OCI-LY7 (cell line): ENCODE measurements around the gene DAPK1. TPM values are rescaled to one million over a fixed set of nuclear protein-coding genes. Genes with fewer than 3 reads are reported as not detected.
A peak's percentile ranks its signal among the peaks of the same experiment; 100 is the strongest.

ENCODE experiments used
- BruUV-seq: library from RNA; stranded (reverse); fragments of 400-500 nt; replicated peaks from 2 replicates; lab custom pipeline; 2021; lab: Mats Ljungman, UMichigan
- CTCF ChIA-PET: fragments of 300-600 bp; sonication (Branson Sonifier 250); formaldehyde crosslinking; loops from one replicate; lab custom pipeline; 2022; ENCODE audit warnings: antibody characterized with exemption; ENCODE audit not compliant: unreplicated experiment; lab: Charles Lee
- POLR2A ChIA-PET: fragments of 300-600 bp; sonication (Branson Sonifier 250); formaldehyde crosslinking; loops from one replicate; lab custom pipeline; 2022; ENCODE audit warnings: antibody characterized with exemption; lab: Charles Lee
- DNase-seq: peaks from one replicate; pipeline ENCODE4 v3.0.0-alpha.2; 2015; ENCODE audit warnings: low spot score
- H2AFZ ChIP-seq: fragments of 200-600 bp; sonication (generic), shearing (Covaris generic); 2 replicates; pipeline ENCODE4 v1.6.1; 2014; ENCODE audit warnings: mild to moderate bottlenecking, antibody characterized with exemption, low read length, moderate library complexity
- H3K27ac ChIP-seq: fragments of 200-600 bp; sonication (generic); 2 replicates; pipeline ENCODE4 v1.5.1; 2014; ENCODE audit warnings: mixed run types, low read depth, mild to moderate bottlenecking, moderate library complexity, low read length, inconsistent platforms; ENCODE audit not compliant: poor library complexity, severe bottlenecking
- H3K36me3 ChIP-seq: fragments of 200-600 bp; sonication (generic); 2 replicates; pipeline ENCODE4 v1.6.1; 2014; ENCODE audit warnings: mild to moderate bottlenecking, antibody characterized with exemption, low read length, moderate library complexity, mixed read lengths; ENCODE audit not compliant: insufficient read depth
- H3K4me1 ChIP-seq: fragments of 200-600 bp; sonication (generic); 2 replicates; pipeline ENCODE4 v1.5.1; 2014; ENCODE audit warnings: mild to moderate bottlenecking, low read length; ENCODE audit not compliant: insufficient read depth, poor library complexity, severe bottlenecking
- H3K4me2 ChIP-seq: fragments of 200-600 bp; sonication (generic); 2 replicates; pipeline ENCODE4 v1.6.1; 2014; ENCODE audit warnings: mild to moderate bottlenecking, low read length
- H3K4me3 ChIP-seq: fragments of 200-600 bp; sonication (generic); 2 replicates; pipeline ENCODE4 v1.5.1; 2014; ENCODE audit warnings: mild to moderate bottlenecking, low read depth, low read length; ENCODE audit not compliant: poor library complexity, severe bottlenecking
- H3K79me2 ChIP-seq: fragments of 200-600 bp; sonication (generic); 2 replicates; pipeline ENCODE4 v1.6.1; 2016; ENCODE audit warnings: low read depth, mild to moderate bottlenecking, low read length, moderate library complexity, mixed read lengths; ENCODE audit not compliant: insufficient read depth
- H3K9me2 ChIP-seq: fragments of 200-600 bp; sonication (generic); 2 replicates; pipeline ENCODE4 v1.6.1; 2016; ENCODE audit warnings: mild to moderate bottlenecking, low read length, mixed read lengths; ENCODE audit not compliant: insufficient read depth
- H3K9me3 ChIP-seq: fragments of 200-600 bp; sonication (generic); 2 replicates; pipeline ENCODE4 v1.6.1; 2014; ENCODE audit warnings: mild to moderate bottlenecking, mixed run types, low read length, mixed read lengths
- H4K20me1 ChIP-seq: fragments of 200-600 bp; sonication (generic); 2 replicates; pipeline ENCODE4 v1.6.1; 2014; ENCODE audit warnings: mild to moderate bottlenecking, antibody characterized with exemption, low read length, moderate library complexity, mixed read lengths; ENCODE audit not compliant: insufficient read depth
- CTCF ChIP-seq: fragments of 200-600 bp; sonication (generic); conservative IDR thresholded peaks from 2 replicates; pipeline ENCODE4 v1.5.1; 2014; ENCODE audit warnings: mild to moderate bottlenecking, antibody characterized with exemption, low read length, moderate library complexity, mixed read lengths
- EZH2phosphoT487 ChIP-seq: fragments of 200-600 bp; sonication (generic); IDR thresholded peaks from 2 replicates; pipeline ENCODE4 v1.6.1; 2018; ENCODE audit warnings: low read depth, borderline replicate concordance, mild to moderate bottlenecking, mixed run types, antibody characterized with exemption, low read length, moderate library complexity, mixed read lengths
- intact Hi-C: fragments of 100-400 bp; cut with micrococcal nuclease; formaldehyde crosslinking; loops from one replicate; pipeline ENCODE4 v1.10.0; 2022; ENCODE audit not compliant: unreplicated experiment
- total RNA-seq, 2 experiments: library from RNA; depleted of rRNA in 1 of 2; stranded (reverse); fragments of >200 nt in 1 of 2; shearing (Covaris generic) in 1 of 2; gene quantifications; 2 replicates each; pipeline ENCODE4 v1.2.3, GENCODE V29; 2014 to 2022

DAPK1 gene
- total RNA-seq, 2 experiments from 2014 or later = 0.25 to 3.5 TPM

- Histone ChIP-seq H3K4me1 (peaks cover 83% of the 10 kb centered on the region), H3K36me3 (no peaks in the 10 kb centered on the region), H3K4me3 (no peak overlapping the region), H2AFZ (peak overlapping the region; percentile 27; the same call in 1 of the 2 replicates), H3K27ac (peak overlapping the region; percentile 85), H3K9me3 (no peaks in the 10 kb centered on the region), H3K9me2 (no peaks in the 10 kb centered on the region), H3K4me2 (peak overlapping the region; percentile 8; the same call in 1 of the 2 replicates), H4K20me1 (no peaks in the 10 kb centered on the region), H3K79me2 (no peaks in the 10 kb centered on the region)
- BruUV-seq = no TSS peak
- TF ChIP-seq CTCF (no peak), EZH2phosphoT487 (no peak)
- intact Hi-C loops = loop anchor here (5.0 kb wide), 1 partner anchor 72 kb away; no protein-coding TSS in a partner anchor
- ChIA-PET POLR2A (interaction anchor here (0.7 to 1.0 kb wide), 2 partner anchors 13 to 33 kb away, joined by 3 read pairs; no protein-coding TSS in a partner anchor), CTCF (interaction anchor here (0.6 kb wide), 1 partner anchor 88 kb away, joined by 9 read pairs; no protein-coding TSS in a partner anchor)
- DNase-seq = peak; percentile 24
These were observed 56.7 kb downstream of the DAPK1 start for GRCh38 chr9:87554171-87554910.

- Histone ChIP-seq H3K79me2 (no peaks in the 10 kb centered on the region), H3K4me3 (no peak overlapping the region), H3K4me1 (peaks cover 78% of the 10 kb centered on the region), H3K27ac (peak overlapping the region; percentile 85), H3K36me3 (no peaks in the 10 kb centered on the region), H3K9me3 (no peaks in the 10 kb centered on the region), H4K20me1 (no peaks in the 10 kb centered on the region), H3K9me2 (no peaks in the 10 kb centered on the region), H3K4me2 (peak overlapping the region; percentile 8; the same call in 1 of the 2 replicates), H2AFZ (peak overlapping the region; percentile 27; the same call in 1 of the 2 replicates)
- CTCF ChIA-PET = interaction anchor here (0.6 kb wide), 1 partner anchor 89 kb away, joined by 9 read pairs; no protein-coding TSS in a partner anchor
- intact Hi-C loops = loop anchor here (5.0 kb wide), 2 partner anchors 73 to 87 kb away; no protein-coding TSS in a partner anchor
- POLR2A ChIA-PET = interaction anchor here (0.9 to 1.1 kb wide), 3 partner anchors 13 to 19 kb away, joined by 3 to 5 read pairs (median 3); no protein-coding TSS in a partner anchor
- BruUV-seq = no TSS peak
- no peak for DNase-seq
- TF ChIP-seq EZH2phosphoT487 = no peak
- no peak for TF ChIP-seq CTCF
These were observed 57.3 kb downstream of the DAPK1 start for GRCh38 chr9:87554976-87555375.
